ENCODE data around the gene NPPA.

Gene NPPA

DNA sequence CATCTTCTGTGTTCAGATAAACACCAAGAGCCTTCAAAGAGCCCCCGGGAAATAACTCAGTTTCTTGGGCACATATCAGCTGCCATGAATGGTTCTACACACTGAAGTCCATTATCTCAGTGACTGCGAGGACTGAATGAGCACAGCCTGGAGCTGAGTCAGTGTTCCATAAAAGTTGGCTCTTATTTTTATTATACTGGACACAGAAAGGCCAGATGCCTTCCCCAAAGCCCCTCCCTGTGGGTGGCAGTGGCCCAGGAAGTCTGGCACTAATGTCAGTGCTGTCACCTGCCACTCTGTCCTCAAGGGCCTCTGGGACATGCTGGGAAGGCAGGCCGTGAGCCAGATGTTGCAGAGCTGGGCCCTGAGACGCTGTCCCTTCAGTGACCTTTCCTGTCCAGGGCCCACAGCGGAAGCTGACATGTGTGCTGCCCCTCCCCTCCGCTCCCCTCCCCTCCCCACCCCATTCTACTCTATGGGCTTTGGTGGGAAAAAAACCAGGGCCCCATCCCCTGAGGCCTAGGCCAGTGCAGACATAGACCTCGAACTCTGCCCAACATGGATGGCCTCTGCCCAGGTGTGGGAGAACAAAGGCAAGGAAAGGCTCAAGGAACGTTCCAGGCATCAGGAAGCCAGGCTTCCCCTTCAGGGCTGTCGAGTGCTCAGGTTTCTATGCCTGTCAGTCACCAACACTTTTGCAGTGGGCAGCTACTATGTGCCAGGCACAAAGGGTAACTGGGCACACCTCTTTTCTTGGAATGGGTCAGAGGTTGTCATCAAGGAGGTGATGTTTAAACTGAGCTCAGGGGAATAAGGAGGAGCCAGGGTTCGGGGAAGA is 33.5 kb upstream of the NPPA start:
- no peak for DNase-seq (ENCODE audit: low read depth in 1 of 2, low spot score in 1 of 2)
- no peak for TF ChIP-seq JUND (IDR thresholded peaks at IDR 0.05; ENCODE audit: low read depth)
- in situ Hi-C loops (cut with HindIII; ENCODE audit: low pct_unique_long_range_greater_than_20kb, low sequenced_read_pairs) = no loop called here

DNA sequence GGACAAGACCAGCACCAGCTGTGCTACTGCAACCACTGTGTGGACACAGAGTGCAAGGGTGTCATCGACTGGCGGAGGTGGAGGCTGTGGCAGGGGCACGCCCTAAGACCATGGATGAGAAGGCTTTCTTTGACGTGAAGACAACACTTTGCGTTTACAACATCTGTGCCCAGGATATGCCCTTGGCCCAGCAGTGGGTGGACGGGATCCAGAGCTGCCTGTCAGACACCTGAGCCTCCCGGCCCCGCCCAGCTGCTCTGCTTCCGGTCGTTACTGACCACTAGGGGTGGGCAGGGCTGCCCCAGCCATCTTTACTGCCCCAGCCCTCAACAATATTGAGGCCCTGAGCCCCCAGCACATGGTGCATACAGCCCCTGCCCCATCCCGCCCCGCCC is 32.6 kb upstream of the NPPA start:
- in situ Hi-C loops (cut with HindIII; ENCODE audit: low pct_unique_long_range_greater_than_20kb, low sequenced_read_pairs) = no loop called here
- TF ChIP-seq JUND (IDR thresholded peaks at IDR 0.05; ENCODE audit: low read depth) = no peak
- DNase-seq (ENCODE audit: low read depth in 1 of 2, low spot score in 1 of 2) = no peak

DNA sequence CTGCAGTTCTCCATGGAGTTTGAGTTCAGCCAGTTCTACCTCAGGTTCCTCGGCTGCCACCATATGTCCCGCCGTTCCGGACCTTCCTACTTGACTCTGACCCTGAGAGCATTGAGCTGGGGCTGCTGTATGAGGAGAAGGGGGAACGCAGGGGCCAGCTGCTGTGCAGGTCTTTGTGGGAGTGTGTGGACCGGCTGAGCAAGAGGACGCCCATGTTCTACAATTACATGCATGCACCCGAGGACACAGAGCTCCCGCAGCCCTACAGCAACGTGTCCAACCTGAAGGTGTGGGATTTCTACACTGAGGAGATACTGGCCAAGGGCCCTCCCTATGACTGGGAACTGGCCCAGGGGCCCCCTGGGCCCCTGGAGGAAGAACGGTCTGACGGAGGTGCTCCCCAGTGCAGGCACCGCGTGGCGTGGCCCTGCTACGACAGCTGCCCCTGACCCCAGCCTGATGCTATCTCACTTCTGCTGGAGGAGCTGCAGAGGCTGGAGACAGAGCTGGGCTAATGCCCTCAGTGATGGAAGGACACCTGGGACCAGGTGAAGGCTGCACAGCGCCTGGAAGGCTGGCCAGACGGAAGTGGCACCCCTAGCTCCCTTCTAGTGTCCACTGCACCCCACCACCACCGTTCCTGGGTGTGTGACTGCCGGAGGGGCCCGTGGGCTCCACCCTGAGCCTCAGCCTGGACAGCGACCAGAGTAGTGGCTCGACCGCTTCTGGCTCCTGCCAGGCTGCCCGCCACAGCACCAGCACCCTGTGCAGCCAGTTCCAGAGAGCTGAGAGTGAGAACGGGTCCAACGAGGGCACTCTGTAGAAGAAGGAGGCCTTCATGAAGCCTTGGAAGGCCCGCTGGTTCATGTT is 32.0 kb upstream of the NPPA start:
- no peak for DNase-seq (ENCODE audit: low read depth in 1 of 2, low spot score in 1 of 2)
- in situ Hi-C loops (cut with HindIII; ENCODE audit: low pct_unique_long_range_greater_than_20kb, low sequenced_read_pairs) = no loop called here
- TF ChIP-seq JUND (IDR thresholded peaks at IDR 0.05; ENCODE audit: low read depth) = no peak

DNA sequence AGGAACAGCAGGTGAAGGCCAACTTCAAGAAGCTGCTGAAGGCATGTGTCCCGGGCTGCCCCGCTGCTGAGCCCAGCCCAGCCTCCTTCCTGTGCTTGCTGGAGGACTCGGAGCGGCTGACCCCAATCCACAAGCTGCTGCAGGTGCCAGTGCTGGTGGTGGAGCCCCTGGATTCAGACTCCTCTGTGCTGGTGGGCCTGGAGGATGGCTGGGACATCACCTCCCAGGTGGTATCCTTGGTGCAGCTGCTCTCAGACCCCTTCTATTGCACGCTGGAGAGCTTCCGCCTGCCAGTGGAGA is 31.3 kb upstream of the NPPA start:
- TF ChIP-seq JUND (IDR thresholded peaks at IDR 0.05; ENCODE audit: low read depth) = no peak

DNA sequence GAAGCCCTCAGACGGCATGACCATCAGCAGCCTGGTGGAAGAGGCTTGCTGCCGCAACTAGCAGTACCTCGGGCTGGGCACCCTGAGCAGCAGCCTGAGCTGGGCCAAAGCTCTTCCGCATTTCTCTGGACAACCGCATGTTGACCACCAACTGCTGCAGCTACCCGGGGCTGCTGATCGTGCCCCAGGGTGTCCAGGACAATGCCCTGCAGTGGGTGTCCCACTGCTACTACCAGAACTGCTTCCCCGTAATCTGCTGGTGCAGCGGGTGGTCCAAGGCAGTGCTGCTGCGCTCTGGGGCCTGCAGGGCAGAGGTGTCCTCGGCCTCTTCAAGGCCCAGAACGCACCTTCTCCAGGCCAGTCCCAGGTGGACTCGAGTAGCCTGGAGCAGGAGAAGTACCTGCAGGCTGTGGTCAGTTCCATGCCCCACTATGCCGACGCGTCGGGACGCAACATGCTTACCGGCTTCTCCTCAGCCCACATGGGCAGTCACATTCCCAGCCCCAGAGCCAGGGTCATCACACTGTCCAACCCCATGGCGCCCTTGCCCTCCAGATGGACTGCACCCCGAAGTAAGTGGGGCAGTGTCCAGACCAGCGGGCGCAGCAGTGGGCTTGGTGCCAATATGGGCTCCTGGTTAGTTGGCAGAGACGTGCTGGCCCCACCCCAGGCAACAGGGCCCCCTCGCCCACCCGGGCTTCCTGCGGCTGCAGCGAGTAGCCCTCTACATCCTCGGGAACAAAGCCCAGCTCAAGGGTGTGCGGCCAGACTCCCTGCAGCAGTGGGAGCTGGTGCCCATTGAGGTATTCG is 30.7 kb upstream of the NPPA start:
- no peak for DNase-seq (ENCODE audit: low read depth in 1 of 2, low spot score in 1 of 2)
- no peak for TF ChIP-seq JUND (IDR thresholded peaks at IDR 0.05; ENCODE audit: low read depth)
- in situ Hi-C loops (cut with HindIII; ENCODE audit: low pct_unique_long_range_greater_than_20kb, low sequenced_read_pairs) = no loop called here

More for the DNA sequence above, 31.3 kb upstream of the NPPA start:
- DNase-seq (ENCODE audit: low read depth in 1 of 2, low spot score in 1 of 2) = no peak
- in situ Hi-C loops (cut with HindIII; ENCODE audit: low pct_unique_long_range_greater_than_20kb, low sequenced_read_pairs) = no loop called here

DNA sequence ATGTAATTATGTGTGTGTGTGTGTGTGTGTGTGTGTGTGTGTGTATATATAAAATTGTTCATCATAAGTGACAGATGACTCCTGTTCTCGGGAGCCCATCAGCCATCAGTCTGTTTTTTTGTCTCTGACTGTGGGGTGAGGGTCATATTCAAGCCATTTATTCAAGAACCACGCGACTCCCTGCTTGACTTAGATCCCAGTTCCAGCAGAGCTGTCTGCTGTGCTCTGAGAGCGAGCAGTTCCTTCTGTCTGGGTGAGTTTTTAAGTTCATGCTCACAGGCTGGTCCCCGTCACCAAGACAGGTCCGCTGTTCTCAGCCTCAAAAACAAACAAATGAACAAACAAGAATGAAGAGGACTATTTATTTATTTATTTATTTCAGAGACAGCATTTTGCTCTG is 29.5 kb upstream of the NPPA start:
- in situ Hi-C loops (cut with HindIII; ENCODE audit: low pct_unique_long_range_greater_than_20kb, low sequenced_read_pairs) = no loop called here
- TF ChIP-seq JUND (IDR thresholded peaks at IDR 0.05; ENCODE audit: low read depth) = no peak
- DNase-seq (ENCODE audit: low read depth in 1 of 2, low spot score in 1 of 2) = no peak

DNA sequence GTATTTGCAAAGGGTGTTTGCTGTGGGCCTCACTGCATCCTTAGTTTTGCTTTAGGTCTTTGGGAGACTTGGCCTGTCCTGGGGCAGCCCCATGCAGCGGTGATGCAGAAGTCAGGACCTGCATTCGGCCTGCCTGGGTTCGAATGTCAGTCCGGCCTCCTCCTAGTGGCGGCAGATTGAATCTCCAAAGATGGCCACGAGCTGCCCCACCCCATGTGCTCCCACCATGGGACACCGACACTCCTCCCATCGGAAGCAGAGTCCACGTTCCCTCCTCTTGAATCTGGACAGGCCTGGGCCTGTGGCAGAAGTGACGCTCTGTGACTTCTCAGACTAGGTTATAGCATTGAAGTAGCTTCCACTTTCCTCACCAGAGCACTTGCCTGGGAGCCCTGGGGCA is 27.5 kb upstream of the NPPA start:
- TF ChIP-seq JUND (IDR thresholded peaks at IDR 0.05; ENCODE audit: low read depth) = no peak
- in situ Hi-C loops (cut with HindIII; ENCODE audit: low pct_unique_long_range_greater_than_20kb, low sequenced_read_pairs) = no loop called here
- no peak for DNase-seq (ENCODE audit: low read depth in 1 of 2, low spot score in 1 of 2)

DNA sequence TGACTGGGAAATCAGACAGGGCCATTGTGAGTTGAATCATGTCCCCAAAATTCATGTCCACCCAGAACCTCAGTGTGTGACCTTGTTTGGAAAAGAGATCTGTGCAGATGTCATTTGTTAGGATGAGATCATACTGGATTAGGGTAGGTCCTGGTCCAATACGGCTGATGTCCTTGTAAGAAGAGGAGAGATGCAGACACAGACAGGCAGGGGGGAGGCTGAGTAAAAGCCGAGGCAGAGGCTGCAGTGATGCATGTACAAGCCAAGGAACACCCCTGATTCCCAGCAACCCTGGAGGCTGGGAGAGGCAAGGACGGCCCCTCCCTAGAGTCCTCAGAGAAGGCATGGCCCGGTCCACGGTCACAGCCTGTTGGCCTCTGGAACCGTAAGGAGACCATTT is 27.0 kb upstream of the NPPA start:
- no peak for TF ChIP-seq JUND (IDR thresholded peaks at IDR 0.05; ENCODE audit: low read depth)

DNA sequence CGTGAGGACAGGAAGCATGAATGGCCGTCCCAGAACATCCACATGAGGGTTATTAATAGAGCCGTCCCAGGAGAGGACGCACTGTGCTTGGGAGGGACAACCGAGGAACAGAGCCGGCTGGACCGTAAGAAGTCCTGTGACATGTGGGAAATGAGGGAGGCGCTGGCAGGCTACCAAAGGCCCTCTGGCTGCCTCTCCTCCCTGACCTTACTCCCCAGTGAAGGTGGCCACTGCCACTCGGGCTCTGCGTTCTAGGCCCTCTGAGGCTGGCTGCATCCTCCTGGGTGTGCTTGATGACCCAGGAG is 26.6 kb upstream of the NPPA start:
- TF ChIP-seq JUND (IDR thresholded peaks at IDR 0.05; ENCODE audit: low read depth) = no peak
- in situ Hi-C loops (cut with HindIII; ENCODE audit: low pct_unique_long_range_greater_than_20kb, low sequenced_read_pairs) = no loop called here
- no peak for DNase-seq (ENCODE audit: low read depth in 1 of 2, low spot score in 1 of 2)

More for the DNA sequence above, 27.0 kb upstream of the NPPA start:
- no peak for DNase-seq (ENCODE audit: low read depth in 1 of 2, low spot score in 1 of 2)
- in situ Hi-C loops (cut with HindIII; ENCODE audit: low pct_unique_long_range_greater_than_20kb, low sequenced_read_pairs) = no loop called here

DNA sequence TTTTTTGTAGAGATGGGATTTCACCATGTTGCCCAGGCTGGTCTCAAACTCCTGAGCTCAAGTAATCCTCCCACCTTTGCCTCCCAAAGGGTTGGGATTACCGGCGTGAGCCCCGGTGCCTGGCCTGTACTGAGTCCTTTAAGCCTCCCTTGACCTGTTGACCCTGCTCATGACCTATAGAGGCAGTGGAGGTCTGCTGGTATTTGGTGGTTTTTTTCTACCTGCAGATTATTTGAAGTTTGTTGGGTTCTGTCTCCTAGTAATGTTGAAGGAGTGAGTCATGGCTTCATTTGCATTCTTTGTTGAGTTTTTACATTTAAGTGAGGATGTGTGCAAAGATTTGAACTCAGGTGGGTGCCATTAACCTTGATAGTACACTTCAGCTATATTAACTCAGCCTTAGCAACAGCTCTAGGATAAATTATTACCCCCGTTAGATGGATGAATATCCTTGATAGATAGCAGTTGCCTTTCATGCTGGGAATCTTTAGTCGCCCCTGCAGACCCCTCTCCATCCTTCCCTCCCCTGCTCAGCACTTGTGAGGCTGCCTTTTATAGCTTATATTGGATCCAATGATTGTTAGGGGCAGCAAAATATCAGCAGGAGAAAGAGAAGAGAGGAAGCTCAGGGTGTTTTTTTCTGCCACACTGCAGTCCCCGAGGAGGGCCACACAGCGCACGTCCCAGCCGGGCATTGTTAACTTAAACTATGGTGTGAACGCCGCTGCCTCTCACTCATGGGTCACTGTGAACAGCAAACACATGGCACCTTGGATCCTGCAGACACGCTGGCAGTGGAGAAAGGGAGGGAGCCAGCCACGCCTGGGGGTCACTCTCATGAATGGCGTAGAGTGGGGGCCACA is 26.0 kb upstream of the NPPA start:
- TF ChIP-seq JUND (IDR thresholded peaks at IDR 0.05; ENCODE audit: low read depth) = no peak
- in situ Hi-C loops (cut with HindIII; ENCODE audit: low pct_unique_long_range_greater_than_20kb, low sequenced_read_pairs) = no loop called here
- DNase-seq (ENCODE audit: low read depth in 1 of 2, low spot score in 1 of 2) = no peak

DNA sequence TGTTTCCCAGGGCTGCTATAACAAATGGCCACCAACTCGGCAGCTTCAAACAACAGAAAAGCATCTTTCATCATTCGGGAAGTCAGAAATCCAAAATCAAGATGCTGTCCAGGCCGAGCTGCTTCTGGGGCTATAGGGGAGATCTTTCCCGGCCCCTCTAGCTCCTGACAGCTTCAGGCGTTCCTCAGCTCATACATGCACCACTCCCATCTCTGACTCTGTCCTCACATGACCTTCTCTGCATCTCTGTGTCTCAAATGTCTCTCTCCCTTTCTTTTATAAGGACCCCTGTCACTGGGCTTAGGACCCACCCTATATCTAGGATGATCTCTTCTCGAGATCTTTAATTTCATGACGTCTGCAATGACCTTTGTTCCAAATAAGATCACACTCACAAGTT is 25.0 kb upstream of the NPPA start:
- no peak for TF ChIP-seq JUND (IDR thresholded peaks at IDR 0.05; ENCODE audit: low read depth)
- in situ Hi-C loops (cut with HindIII; ENCODE audit: low pct_unique_long_range_greater_than_20kb, low sequenced_read_pairs) = no loop called here
- no peak for DNase-seq (ENCODE audit: low read depth in 1 of 2, low spot score in 1 of 2)

DNA sequence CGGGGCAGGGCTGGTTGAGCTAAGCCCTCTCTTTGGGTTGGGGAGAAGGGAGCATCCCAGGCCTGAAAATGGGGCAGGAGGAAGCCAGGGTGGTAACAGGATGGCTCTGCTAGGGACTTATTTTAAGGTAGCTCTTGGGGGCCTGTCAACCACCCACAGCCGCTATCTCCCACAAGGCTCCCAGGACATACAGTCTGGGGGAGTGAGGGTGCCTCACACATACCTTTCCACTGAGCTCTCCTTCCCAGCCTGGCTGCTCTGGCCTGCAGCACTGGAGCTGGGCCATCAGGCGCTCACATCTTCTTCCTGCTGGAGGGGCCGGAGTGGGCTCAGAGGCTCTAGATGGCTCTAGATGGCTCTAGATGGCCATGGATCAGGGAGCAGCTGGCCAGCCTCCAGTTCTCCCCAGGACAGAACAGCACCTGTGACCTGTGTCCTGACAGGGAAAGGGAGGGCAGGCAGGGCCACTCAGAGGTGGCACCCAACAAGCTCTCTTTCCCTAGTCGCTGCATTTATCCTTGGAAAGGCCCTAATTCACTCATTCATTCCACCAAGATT is 22.1 kb upstream of the NPPA start:
- TF ChIP-seq JUND (IDR thresholded peaks at IDR 0.05; ENCODE audit: low read depth) = no peak
- in situ Hi-C loops (cut with HindIII; ENCODE audit: low pct_unique_long_range_greater_than_20kb, low sequenced_read_pairs) = no loop called here
- no peak for DNase-seq (ENCODE audit: low read depth in 1 of 2, low spot score in 1 of 2)

Data from T47D (cell line).